Esophagus squamous epithelium (tissue), 4 donors: ENCODE measurements around the gene RELT.

Experiments
- CTCF ChIP-seq, 6 experiments: fragments of 450-650 bp in 4 of 6; fragments of 200-600 bp in 2 of 6; sonication (generic) in 2 of 6; IDR thresholded peaks; one replicate each; pipeline ENCODE4 v1.5.1; 2016 to 2019; ENCODE audit warnings: antibody characterized with exemption in 6 of 6, mild to moderate bottlenecking in 4 of 6, moderate library complexity in 4 of 6
- POLR2A ChIP-seq, 4 donors: fragments of 450-650 bp; IDR thresholded peaks; one replicate each; pipeline ENCODE4 v1.6.1; 2017; ENCODE audit warnings: antibody characterized with exemption in 4 of 4, mild to moderate bottlenecking in 4 of 4, moderate library complexity in 3 of 4

GRCh38 chr11:73420136-73420535 lies 43.9 kb downstream of the RELT start:
- TF ChIP-seq CTCF (IDR thresholded peaks at IDR 0.05) (no peak), POLR2A (IDR thresholded peaks at IDR 0.05) (no peak)
